DMS114 treated with DMSO at 0.1 percent for 48 hours (cell line): ENCODE data around the gene RABL3.
"Not testable (repeated sequence)": the region's sequence is repeated elsewhere in the genome, so short reads cannot be mapped to it uniquely, and the experiment has no call there.

ENCODE experiments used
- DNase-seq: peaks from one replicate; lab custom pipeline; 2025; ENCODE audit not compliant: unreplicated experiment; lab: John Stamatoyannopoulos, UW

The RABL3 gene

GRCh38 chr3:120683671-120684301 is 58.5 kb downstream of the RABL3 start:
- no peak for DNase-seq

DNA sequence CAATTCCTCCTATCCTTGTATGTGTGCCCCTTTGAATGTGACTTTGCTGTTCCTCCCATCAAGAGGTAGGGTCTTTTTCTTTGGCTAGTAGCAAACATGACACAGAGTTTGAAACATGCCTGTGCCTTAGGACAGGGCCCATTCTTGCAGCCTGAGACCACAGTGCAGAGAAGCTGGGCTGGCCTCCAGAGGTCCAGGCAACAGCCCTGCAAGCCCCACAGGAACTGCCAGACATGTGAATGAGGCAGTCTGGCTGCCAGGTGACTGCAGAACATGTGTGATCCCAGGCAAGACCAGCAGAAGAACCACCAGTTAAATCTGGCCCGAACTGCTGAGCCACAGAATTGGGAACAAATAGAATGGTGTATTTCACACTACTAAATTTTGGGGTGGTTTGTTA is 59.1 kb downstream of the RABL3 start:
- DNase-seq: no peak

GRCh38 chr3:120682095-120682681 is 60.1 kb downstream of the RABL3 start, which contains the start of gene HGD:
Gene HGD, minus strand, starts transcription at chr3:120682239. Its CDS starts 128 bp downstream, at chr3:120682111.
- no peak for DNase-seq

GRCh38 chr3:120681506-120682038 is 60.7 kb downstream of the RABL3 start:
- no peak for DNase-seq

DNA sequence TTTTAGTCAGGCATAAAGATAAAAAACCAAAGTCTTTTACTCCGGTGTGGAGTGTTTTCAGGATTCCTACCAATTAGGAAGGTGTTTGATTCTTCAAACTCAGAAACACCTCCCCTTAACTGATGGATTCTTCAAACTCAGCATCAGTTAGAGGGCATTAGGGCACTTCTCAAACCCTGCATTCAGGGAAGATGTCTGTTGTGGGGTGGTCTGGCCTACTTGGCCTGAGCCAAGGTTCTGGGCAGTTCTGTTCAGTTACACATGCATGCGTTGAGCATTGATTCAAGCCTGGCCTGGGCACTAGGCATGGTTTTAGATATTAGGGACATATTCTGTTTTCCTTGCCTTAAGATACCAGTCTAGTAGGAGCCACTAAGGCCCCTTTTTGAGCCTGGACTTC is 61.3 kb downstream of the RABL3 start:
- DNase-seq: no peak

- no peak for DNase-seq
Observed at GRCh38 chr3:120680193-120680894, 62.0 kb downstream of the RABL3 start.

DNA sequence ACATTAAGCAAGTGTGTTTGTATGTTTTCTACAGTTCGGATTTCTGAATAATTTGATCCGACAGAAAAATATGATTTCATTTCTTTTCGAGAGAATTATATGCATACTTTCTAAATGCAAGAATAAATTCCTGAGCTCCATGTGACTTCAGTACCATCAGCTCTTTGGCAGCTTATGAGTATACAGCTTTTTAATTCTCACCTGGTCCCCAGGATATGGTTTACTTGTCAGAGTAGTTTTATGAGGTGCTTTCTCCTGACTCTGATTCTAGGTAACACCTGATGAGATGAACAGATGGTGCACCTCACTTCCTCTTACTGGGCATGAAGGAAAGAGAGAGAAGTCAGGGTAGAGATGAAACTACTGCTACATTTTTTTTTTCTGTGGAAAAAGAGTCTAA is 63.3 kb downstream of the RABL3 start:
- no peak for DNase-seq

DNA sequence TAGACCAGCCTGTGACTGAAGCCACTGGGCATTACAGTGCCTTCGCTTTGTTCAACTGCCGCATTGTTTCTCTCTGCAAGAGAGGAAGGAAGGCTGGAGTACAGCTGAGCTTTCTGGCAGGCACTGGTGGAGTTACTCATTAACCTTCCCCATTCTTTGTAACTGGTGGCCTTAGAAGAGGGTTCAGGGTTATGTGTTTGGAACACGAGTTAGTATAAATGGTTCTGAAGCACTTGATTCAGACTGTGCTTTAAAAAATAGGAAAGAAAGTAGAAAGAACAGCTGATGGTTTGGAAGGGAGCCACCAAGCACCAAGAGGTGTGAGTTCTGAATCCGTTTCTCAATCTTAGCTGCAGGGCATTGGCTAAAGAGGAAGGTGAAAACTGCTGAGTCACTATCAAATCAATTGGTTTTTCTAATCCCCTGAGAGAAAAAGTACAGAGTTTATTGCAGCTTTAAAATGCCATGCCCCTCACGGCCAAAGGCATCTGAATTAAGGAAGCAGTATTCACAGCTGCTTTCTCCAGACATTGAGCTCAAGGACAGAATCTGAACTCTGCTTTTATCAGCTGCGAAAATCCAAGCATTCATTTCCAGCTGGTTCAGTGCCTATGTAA is 63.9 kb downstream of the RABL3 start:
- no peak for DNase-seq

- not testable (repeated sequence) for DNase-seq
Observed at GRCh38 chr3:120677193-120677592, 65.1 kb downstream of the RABL3 start.

GRCh38 chr3:120673116-120673515 is 69.2 kb downstream of the RABL3 start:
- DNase-seq: no peak

- DNase-seq: no peak
Observed at GRCh38 chr3:120670576-120670975, 71.7 kb downstream of the RABL3 start.

GRCh38 chr3:120664926-120665325 is 77.4 kb downstream of the RABL3 start:
- DNase-seq: no peak

DNA sequence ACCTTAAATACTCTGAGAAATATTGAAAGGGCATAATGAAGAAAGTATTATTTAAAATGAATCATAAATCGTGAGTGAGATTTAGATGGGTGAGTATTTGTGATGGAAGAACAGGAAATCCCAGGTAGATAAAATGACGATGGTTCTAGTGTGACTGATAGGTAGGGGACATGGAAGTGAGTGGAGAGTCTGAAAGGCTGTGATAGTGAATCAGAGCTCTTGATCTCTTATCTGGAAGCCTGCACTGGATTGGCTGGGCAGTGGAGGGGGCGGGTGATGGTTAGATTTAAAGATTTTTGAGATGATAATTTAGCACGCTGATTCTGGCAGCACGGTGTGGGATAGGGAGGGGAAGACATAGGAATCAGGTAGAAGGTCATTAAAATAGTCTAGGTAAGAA is 80.4 kb downstream of the RABL3 start:
- DNase-seq: no peak

GRCh38 chr3:120661106-120661905 is 81.0 kb downstream of the RABL3 start:
- DNase-seq: no peak

DNA sequence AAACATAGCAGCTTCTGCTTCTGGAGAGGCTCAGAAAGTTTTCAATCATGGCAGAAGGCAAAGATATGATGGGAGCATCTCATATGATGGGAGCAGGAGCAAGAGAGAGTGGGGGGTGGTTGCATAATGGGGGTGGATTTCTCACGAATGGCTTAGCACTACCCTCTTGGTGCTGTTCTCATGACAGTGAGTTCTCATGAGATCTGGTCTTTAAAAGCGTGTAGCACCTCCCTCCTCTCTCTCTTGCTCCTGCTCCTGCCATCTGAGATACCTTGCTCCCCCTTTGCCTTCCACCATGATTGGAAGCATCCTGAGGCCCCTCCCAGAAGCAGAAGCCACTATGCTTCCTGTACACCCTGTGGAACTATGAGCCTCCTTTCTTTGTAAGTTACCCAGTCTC is 82.5 kb downstream of the RABL3 start:
- DNase-seq: no peak

- no peak for DNase-seq
Observed at GRCh38 chr3:120659285-120659684, 83.0 kb downstream of the RABL3 start.

GRCh38 chr3:120652896-120653545 is 89.3 kb downstream of the RABL3 start:
- DNase-seq: no peak

DNA sequence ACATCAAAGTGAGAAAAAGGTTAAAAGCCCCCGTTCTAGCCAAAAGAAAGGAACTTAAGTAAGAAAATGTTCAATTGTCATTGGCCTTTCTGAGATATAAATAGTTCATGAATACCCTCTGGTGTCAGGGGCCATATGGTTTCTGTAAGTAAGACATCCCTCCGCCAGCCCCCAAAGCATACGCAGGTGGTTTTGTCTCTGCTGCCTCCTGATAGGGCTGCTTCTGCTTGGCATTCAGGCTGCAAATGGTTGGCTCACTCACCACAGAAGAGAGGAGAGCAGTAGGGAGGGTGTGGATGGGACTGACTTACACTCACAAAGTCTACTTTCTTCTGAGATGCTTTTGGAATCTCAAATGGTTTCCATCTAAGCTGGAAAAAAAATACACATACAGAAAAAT is 90.0 kb downstream of the RABL3 start:
- DNase-seq: no peak

DNA sequence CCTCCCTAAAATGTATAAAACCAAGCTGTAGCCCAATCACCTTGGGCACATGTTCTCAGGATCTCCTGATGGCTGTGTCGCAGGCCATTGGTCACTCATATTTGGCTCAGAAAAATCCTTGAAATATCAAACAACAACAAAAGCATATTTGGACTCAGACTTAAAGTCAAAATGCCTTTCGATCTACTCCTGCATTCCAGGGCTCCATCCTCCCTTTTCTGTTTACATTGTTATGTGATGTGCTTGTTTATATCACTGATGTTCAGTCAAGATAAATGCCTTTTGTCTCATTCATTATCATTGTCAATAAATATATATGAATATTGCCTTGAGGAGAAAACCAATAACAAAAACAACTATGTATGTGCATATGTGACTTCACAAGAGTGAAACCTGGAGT is 92.0 kb downstream of the RABL3 start:
- DNase-seq: no peak

DNA sequence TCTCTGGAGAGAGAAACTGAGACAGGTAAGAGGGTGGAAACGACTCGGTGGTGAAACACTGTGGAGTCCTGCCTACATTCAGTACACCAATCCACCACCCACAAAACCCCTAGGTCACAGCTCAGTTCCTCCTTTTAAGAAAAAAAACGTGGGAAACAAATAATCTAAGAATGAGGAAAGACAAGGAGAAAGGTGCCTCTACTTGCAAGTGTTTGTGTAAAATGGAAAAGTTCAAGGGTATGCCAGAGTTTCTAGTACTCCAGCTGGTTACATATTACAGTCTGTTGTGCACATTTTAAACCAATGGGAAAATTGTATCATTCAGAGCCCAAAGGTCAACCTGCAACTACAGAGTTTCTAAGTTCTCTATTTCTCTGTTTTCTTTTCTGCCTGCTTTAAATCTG is 92.5 kb downstream of the RABL3 start:
- DNase-seq: no peak
